Osteoblast (primary cell): ENCODE measurements around the gene COG4. TPM values are rescaled to one million over a fixed set of nuclear protein-coding genes. Genes with fewer than 3 reads are reported as not detected.
"Not testable (repeated sequence)": the region's sequence is repeated elsewhere in the genome, so short reads cannot be mapped to it uniquely, and the experiment has no call there.

ENCODE experiments used
- DNase-seq: peaks from one replicate; pipeline ENCODE4 v3.0.0; 2011; ENCODE audit warnings: low spot score, mixed read lengths; ENCODE audit not compliant: insufficient read length; ENCODE audit errors: missing footprints
- H2AFZ ChIP-seq: 2 replicates; pipeline ENCODE4 v1.6.0; 2011; ENCODE audit warnings: mild to moderate bottlenecking, low read length
- H3K27ac ChIP-seq: 2 replicates; pipeline ENCODE4 v1.5.1; 2011; ENCODE audit warnings: mild to moderate bottlenecking, low read depth, low read length, moderate library complexity
- H3K27me3 ChIP-seq: 2 replicates; pipeline ENCODE4 v1.6.0; 2012; ENCODE audit warnings: mild to moderate bottlenecking, control low read depth, inconsistent platforms, low read length, moderate library complexity; ENCODE audit not compliant: insufficient read depth
- H3K36me3 ChIP-seq: 2 replicates; pipeline ENCODE4 v1.5.1; 2011; ENCODE audit warnings: mild to moderate bottlenecking, low read length, control low read depth, moderate library complexity; ENCODE audit not compliant: insufficient read depth
- H3K4me1 ChIP-seq: 2 replicates; pipeline ENCODE4 v1.5.1; 2011; ENCODE audit warnings: mild to moderate bottlenecking, low read length, control low read depth, moderate library complexity; ENCODE audit not compliant: insufficient read depth
- H3K4me2 ChIP-seq: 2 replicates; pipeline ENCODE4 v1.6.0; 2011; ENCODE audit warnings: mild to moderate bottlenecking, low read length; ENCODE audit not compliant: insufficient read depth
- H3K4me3 ChIP-seq: fragments of 200-600 bp; sonication (generic); 3 replicates; pipeline ENCODE4 v1.5.1; 2012; ENCODE audit warnings: mild to moderate bottlenecking, low read length, inconsistent platforms; ENCODE audit not compliant: insufficient read depth
- H3K79me2 ChIP-seq: 2 replicates; pipeline ENCODE4 v1.6.0; 2012; ENCODE audit warnings: mild to moderate bottlenecking, low read length, control low read depth, inconsistent platforms; ENCODE audit not compliant: insufficient read depth
- H3K9me3 ChIP-seq: 2 replicates; pipeline ENCODE4 v1.5.1; 2011; ENCODE audit warnings: low read depth, low read length, control low read depth
- H4K20me1 ChIP-seq: 2 replicates; pipeline ENCODE4 v1.6.0; 2012; ENCODE audit warnings: mild to moderate bottlenecking, low read length, control low read depth; ENCODE audit not compliant: insufficient read depth
- CTCF ChIP-seq: IDR thresholded peaks from 2 replicates; pipeline ENCODE4 v1.5.1; 2011; ENCODE audit warnings: mild to moderate bottlenecking, low read depth, low read length, moderate library complexity; ENCODE audit errors: extremely low read depth
- total RNA-seq: library from RNA; depleted of rRNA; stranded (reverse); fragments of >200 nt; gene quantifications from 2 replicates; pipeline ENCODE4 v1.2.3, GENCODE V29; 2012

The COG4 gene
- total RNA-seq, 1 donor = 61.5 TPM

GRCh38 chr16:70529051-70529777, 5.9 kb upstream of the COG4 start:
- peaks cover 96% of the 10 kb centered on the region for H3K79me2 ChIP-seq
- no peak overlapping the region for H2AFZ ChIP-seq
- H3K9me3 ChIP-seq = no peaks in the 10 kb centered on the region
- peak; percentile 64 for TF ChIP-seq CTCF
- H3K4me2 ChIP-seq = peak overlapping the region; percentile 2
- H3K4me3 ChIP-seq = no peak overlapping the region
- peak overlapping the region; percentile 15 for H3K27ac ChIP-seq
- DNase-seq = peak; percentile 88
- H3K36me3 ChIP-seq = peaks cover 75% of the 10 kb centered on the region
- H3K27me3 ChIP-seq = no peaks in the 10 kb centered on the region
- H4K20me1 ChIP-seq = peaks cover 44% of the 10 kb centered on the region
- H3K4me1 ChIP-seq = peaks cover 35% of the 10 kb centered on the region

GRCh38 chr16:70527315-70527996, 4.1 kb upstream of the COG4 start:
- Histone ChIP-seq H3K27me3 (no peaks in the 10 kb centered on the region), H3K4me2 (peak overlapping the region; percentile 52), H3K4me3 (peak overlapping the region; percentile 27), H3K9me3 (no peaks in the 10 kb centered on the region), H3K36me3 (peaks cover 57% of the 10 kb centered on the region), H3K79me2 (peaks cover 94% of the 10 kb centered on the region), H3K27ac (no peak overlapping the region), H2AFZ (no peak overlapping the region), H3K4me1 (peaks cover 40% of the 10 kb centered on the region), H4K20me1 (peaks cover 40% of the 10 kb centered on the region)
- no peak for DNase-seq
- TF ChIP-seq CTCF = no peak

- H3K4me1 ChIP-seq = peaks cover 44% of the 10 kb centered on the region
- peaks cover 92% of the 10 kb centered on the region for H3K79me2 ChIP-seq
These were observed 3.0 kb upstream of the COG4 start for GRCh38 chr16:70526403-70526802.

GRCh38 chr16:70524399-70524825, 1.1 kb upstream of the COG4 start:
- H3K27me3 ChIP-seq, DNase-seq, H3K9me3 ChIP-seq: not testable (repeated sequence)
- Histone ChIP-seq H4K20me1 (peaks cover 37% of the 10 kb centered on the region), H3K27ac (peak overlapping the region; percentile 88), H3K4me1 (peaks cover 52% of the 10 kb centered on the region), H3K36me3 (peaks cover 30% of the 10 kb centered on the region), H3K4me2 (peak overlapping the region; percentile 94), H2AFZ (peak overlapping the region; percentile 98), H3K79me2 (peaks cover 85% of the 10 kb centered on the region), H3K4me3 (peak overlapping the region; percentile 97)

More at GRCh38 chr16:70526403-70526802, 3.0 kb upstream of the COG4 start:
- peaks cover 46% of the 10 kb centered on the region for H3K36me3 ChIP-seq
- H3K27me3 ChIP-seq = no peaks in the 10 kb centered on the region
- H3K9me3 ChIP-seq = no peaks in the 10 kb centered on the region
- peak overlapping the region; percentile 52 for H3K4me2 ChIP-seq
- peak overlapping the region; percentile 27 for H3K4me3 ChIP-seq
- peaks cover 40% of the 10 kb centered on the region for H4K20me1 ChIP-seq
- no peak overlapping the region for H2AFZ ChIP-seq
- no peak for TF ChIP-seq CTCF
- H3K27ac ChIP-seq = no peak overlapping the region
- no peak for DNase-seq
